B cell (primary cell): Measurements from ENCODE around the gene HOXA1. TPM values are rescaled to one million over a fixed set of nuclear protein-coding genes. Genes with fewer than 3 reads are reported as not detected.

Source experiments
- ATAC-seq: fragments of 200-7000 bp; cut with Tn5 transposase; one replicate; pipeline ENCODE4 v1.10.0; 2021; ENCODE audit warnings: low read depth, mild to moderate bottlenecking, moderate number of reproducible peaks, moderate library complexity
- CTCF ChIA-PET: fragments of 350-600 bp; sonication (Branson Sonifier 250); formaldehyde crosslinking; loops from one replicate; lab custom pipeline; 2021; ENCODE audit warnings: antibody characterized with exemption, inconsistent platforms; lab: Charles Lee
- POLR2A ChIA-PET: fragments of 350-600 bp; sonication (Branson Sonifier 250); formaldehyde crosslinking; loops from one replicate; lab custom pipeline; 2021; ENCODE audit warnings: antibody characterized with exemption; lab: Charles Lee
- DNase-seq: peaks from one replicate; pipeline ENCODE4 v3.0.0; 2013
- H2AFZ ChIP-seq: 2 replicates; pipeline ENCODE4 v1.6.1; 2012; ENCODE audit warnings: mild to moderate bottlenecking, low read depth, low read length; ENCODE audit not compliant: insufficient read depth, poor library complexity, severe bottlenecking
- H3K27ac ChIP-seq, 2 donors: 1 replicate in 1 of 2; 2 replicates in 1 of 2; pipeline ENCODE4 v1.5.1; 2012 to 2013; ENCODE audit warnings: low read length in 2 of 2, mild to moderate bottlenecking in 2 of 2, moderate library complexity in 1 of 2
- H3K27me3 ChIP-seq, 4 experiments: fragments of 200-600 bp in 1 of 4; sonication (generic) in 1 of 4; replicated peaks in 1 of 4; 1 replicate in 2 of 4; 2 replicates in 2 of 4; pipeline versions ENCODE4 v1.6.1 to v1.7.0; 2013 to 2016; ENCODE audit warnings: low read length in 3 of 4, mild to moderate bottlenecking in 2 of 4, mixed read lengths in 1 of 4, moderate library complexity in 1 of 4; ENCODE audit not compliant: insufficient read depth in 4 of 4, control insufficient read depth in 3 of 4; ENCODE audit errors: control extremely low read depth in 1 of 4
- H3K36me3 ChIP-seq, 2 experiments: replicated peaks in 1 of 2; 1 replicate in 1 of 2; 2 replicates in 1 of 2; pipeline versions ENCODE4 v1.6.1 to v1.7.1; 2013; ENCODE audit warnings: low read length in 1 of 2; ENCODE audit not compliant: insufficient read depth in 2 of 2, control insufficient read depth in 1 of 2; ENCODE audit errors: control extremely low read depth in 1 of 2, extremely low read depth in 1 of 2
- H3K4me1 ChIP-seq, 2 donors: fragments of 200-600 bp in 1 of 2; sonication (generic) in 1 of 2; 1 replicate in 1 of 2; 2 replicates in 1 of 2; pipeline versions ENCODE4 v1.5.1 to v1.6.1; 2013 to 2017; ENCODE audit warnings: low read length in 2 of 2; ENCODE audit not compliant: control insufficient read depth in 2 of 2, insufficient read depth in 2 of 2
- H3K4me2 ChIP-seq: replicated peaks from 2 replicates; pipeline ENCODE3; 2012; ENCODE audit warnings: mild to moderate bottlenecking, low read depth, low read length; ENCODE audit not compliant: poor library complexity, severe bottlenecking
- H3K4me3 ChIP-seq, 5 experiments: fragments of 200-600 bp in 1 of 5; sonication (generic) in 1 of 5; 1 replicate in 3 of 5; 2 replicates in 2 of 5; pipeline versions ENCODE4 v1.5.1 to v1.7.0; 2011 to 2016; ENCODE audit warnings: low read length in 4 of 5, mild to moderate bottlenecking in 4 of 5, low read depth in 2 of 5, control low read depth in 1 of 5, moderate library complexity in 1 of 5; ENCODE audit not compliant: insufficient read depth in 1 of 5; ENCODE audit errors: control extremely low read depth in 1 of 5, extremely low read depth in 1 of 5
- H3K79me2 ChIP-seq: fragments of 200-600 bp; sonication (generic); one replicate; pipeline ENCODE4 v1.6.0; 2016; ENCODE audit warnings: low read length; ENCODE audit not compliant: control insufficient read depth, insufficient read depth
- H3K9ac ChIP-seq: fragments of 200-600 bp; sonication (generic); 2 replicates; pipeline ENCODE4 v1.6.1; 2017; ENCODE audit warnings: mild to moderate bottlenecking, low read length, moderate library complexity
- H3K9me3 ChIP-seq, 3 donors: one replicate each; pipeline versions ENCODE4 v1.6.1 to v1.7.1; 2013; ENCODE audit warnings: low read length in 2 of 3; ENCODE audit not compliant: control insufficient read depth in 2 of 3, insufficient read depth in 1 of 3; ENCODE audit errors: control extremely low read depth in 1 of 3
- H4K20me1 ChIP-seq: 2 replicates; pipeline ENCODE4 v1.6.0; 2012; ENCODE audit warnings: mild to moderate bottlenecking, low read length; ENCODE audit not compliant: insufficient read depth, control insufficient read depth, poor library complexity, severe bottlenecking
- H3K27ac Mint-ChIP-seq: one replicate; pipeline ENCODE4 v1.8.0; 2021; ENCODE audit warnings: mixed read lengths
- H3K27me3 Mint-ChIP-seq: one replicate; pipeline ENCODE4 v1.8.0; 2021; ENCODE audit warnings: mixed read lengths
- H3K4me1 Mint-ChIP-seq: one replicate; pipeline ENCODE4 v1.8.0; 2021; ENCODE audit warnings: mixed read lengths
- H3K4me3 Mint-ChIP-seq: one replicate; pipeline ENCODE4 v1.8.0; 2021; ENCODE audit warnings: mixed read lengths
- H3K9me3 Mint-ChIP-seq: one replicate; pipeline ENCODE4 v1.8.0; 2022; ENCODE audit warnings: mixed read lengths; ENCODE audit not compliant: insufficient read depth
- EZH2 ChIP-seq: IDR thresholded peaks from 2 replicates; pipeline ENCODE4 v1.6.1; 2012; ENCODE audit warnings: borderline replicate concordance, low read depth, mild to moderate bottlenecking, moderate library complexity, low read length; ENCODE audit not compliant: insufficient read depth, poor library complexity, severe bottlenecking
- WGBS: methylation state at CpG from one replicate; pipeline ENCODE4 v1.1.5; 2013; ENCODE audit warnings: missing lambda C conversion rate; ENCODE audit not compliant: insufficient coverage; 5-methylcytosine and 5-hydroxymethylcytosine counted together
- intact Hi-C: fragments of 100-400 bp; cut with micrococcal nuclease; formaldehyde crosslinking; loops from one replicate; pipeline ENCODE4 v1.10.0; 2022
- polyA plus RNA-seq: library from polyadenylated mRNA; depleted of rRNA; stranded (reverse); fragments of >200 nt; gene quantifications from 2 replicates; pipeline ENCODE4 v1.2.3, GENCODE V29; 2012
- total RNA-seq, 2 donors: library from RNA; stranded (reverse); fragments of 120-200 nt in 1 of 2; gene quantifications; 1 replicate in 1 of 2; 2 replicates in 1 of 2; pipeline versions ENCODE4 v1.2.3 to v1.2.4, GENCODE V29; 2013 to 2022
- TF ChIP-seq, protein P1 (sequence below): fragments of 200-600 bp; IDR thresholded peaks from one replicate; pipeline ENCODE4 v1.8.0; 2022; ENCODE audit warnings: antibody characterized with exemption, mild to moderate bottlenecking

The HOXA1 gene
- total and polyA plus RNA-seq, 2 donors (not counting 1 experiment from before 2014, with no cell fraction given), result 0.13 to 0.37 TPM

DNA sequence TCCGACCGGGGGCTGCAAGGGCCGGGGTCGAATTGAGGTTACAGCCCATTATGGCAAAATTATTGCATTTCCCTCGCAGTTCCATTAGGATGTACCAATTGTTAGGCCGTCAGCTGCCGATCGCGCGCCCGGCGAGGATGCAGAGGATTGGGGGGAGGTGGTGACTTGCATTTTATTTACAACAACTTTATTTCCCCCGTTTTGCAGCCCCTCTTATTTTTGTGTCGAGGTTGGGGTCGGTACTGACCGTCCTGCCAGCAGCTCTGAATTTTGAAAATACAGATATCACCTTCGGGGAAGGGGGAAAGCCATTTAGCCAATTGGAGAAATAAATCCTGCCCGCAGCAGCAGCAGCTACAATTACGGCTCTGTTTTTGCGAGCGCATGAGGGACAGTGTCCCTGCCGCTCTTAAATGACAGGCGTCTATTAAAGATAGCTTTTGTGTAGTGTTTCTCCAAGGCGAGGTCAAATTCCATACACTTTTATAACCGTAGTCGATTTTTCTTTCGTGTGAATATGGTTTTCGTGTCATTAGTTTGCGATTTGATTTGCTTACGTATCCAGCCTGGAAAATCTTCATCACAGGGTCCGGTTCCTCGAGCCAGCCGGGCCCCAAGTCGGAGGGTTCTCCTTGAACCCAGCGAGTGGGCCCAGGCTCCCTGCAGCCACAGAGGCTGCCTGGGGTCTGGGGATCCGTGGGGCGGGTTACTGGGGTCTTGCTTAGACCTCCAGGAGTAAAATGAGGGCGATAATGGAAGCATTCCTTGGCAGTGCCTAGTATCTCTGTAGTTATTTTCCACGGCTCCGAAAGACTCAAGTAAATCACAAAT is 48.4 kb upstream of the HOXA1 start:
- peaks cover 57% of the 10 kb centered on the region for H3K27me3 Mint-ChIP-seq
- intact Hi-C loops, result no loop called here
- ChIA-PET CTCF (interaction anchor here (1.0 to 1.7 kb wide), 6 partner anchors 13 to 461 kb away, joined by 3 to 7 read pairs (median 3); no protein-coding TSS in a partner anchor), POLR2A (no interaction called here)
- H3K4me3 Mint-ChIP-seq, result no peak overlapping the region
- Histone ChIP-seq H4K20me1 (no peaks in the 10 kb centered on the region), H3K36me3 (no peaks in the 10 kb centered on the region), H3K9ac (no peak overlapping the region), H3K4me2 (peak overlapping the region; percentile 17), H2AFZ (no peak overlapping the region), H3K27ac (no peak overlapping the region), H3K79me2 (no peaks in the 10 kb centered on the region), H3K27me3 (peaks cover 0 to 67% (median 37%) of the 10 kb centered on the region in 4 experiments), H3K4me1 (peaks cover 19 to 21% of the 10 kb centered on the region in 2 donors), H3K9me3 (peaks cover 0 to 59% (median 0%) of the 10 kb centered on the region in 3 donors), H3K4me3 (no peak overlapping the region)
- WGBS, result 90% methylated on average over 26 of the region's 40 CpGs
- TF ChIP-seq, protein P1, sequence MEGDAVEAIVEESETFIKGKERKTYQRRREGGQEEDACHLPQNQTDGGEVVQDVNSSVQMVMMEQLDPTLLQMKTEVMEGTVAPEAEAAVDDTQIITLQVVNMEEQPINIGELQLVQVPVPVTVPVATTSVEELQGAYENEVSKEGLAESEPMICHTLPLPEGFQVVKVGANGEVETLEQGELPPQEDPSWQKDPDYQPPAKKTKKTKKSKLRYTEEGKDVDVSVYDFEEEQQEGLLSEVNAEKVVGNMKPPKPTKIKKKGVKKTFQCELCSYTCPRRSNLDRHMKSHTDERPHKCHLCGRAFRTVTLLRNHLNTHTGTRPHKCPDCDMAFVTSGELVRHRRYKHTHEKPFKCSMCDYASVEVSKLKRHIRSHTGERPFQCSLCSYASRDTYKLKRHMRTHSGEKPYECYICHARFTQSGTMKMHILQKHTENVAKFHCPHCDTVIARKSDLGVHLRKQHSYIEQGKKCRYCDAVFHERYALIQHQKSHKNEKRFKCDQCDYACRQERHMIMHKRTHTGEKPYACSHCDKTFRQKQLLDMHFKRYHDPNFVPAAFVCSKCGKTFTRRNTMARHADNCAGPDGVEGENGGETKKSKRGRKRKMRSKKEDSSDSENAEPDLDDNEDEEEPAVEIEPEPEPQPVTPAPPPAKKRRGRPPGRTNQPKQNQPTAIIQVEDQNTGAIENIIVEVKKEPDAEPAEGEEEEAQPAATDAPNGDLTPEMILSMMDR, result peak; percentile 24
- no peak for TF ChIP-seq EZH2
- no peak for DNase-seq
- no peak overlapping the region for H3K27ac Mint-ChIP-seq
- no peak for ATAC-seq
- H3K9me3 Mint-ChIP-seq, result no peaks in the 10 kb centered on the region
- H3K4me1 Mint-ChIP-seq, result peaks cover 17% of the 10 kb centered on the region
